KMS-11 (cell line): ENCODE measurements around the gene MS4A10.

Experiments
- H2AFZ ChIP-seq: fragments of 200-600 bp; sonication (generic); 2 replicates; pipeline ENCODE4 v1.6.1; 2016; ENCODE audit warnings: antibody characterized with exemption, mixed run types, low read depth
- H3K27ac ChIP-seq: fragments of 200-600 bp; sonication (generic); 2 replicates; pipeline ENCODE4 v1.6.1; 2016; ENCODE audit warnings: mild to moderate bottlenecking, mixed run types
- H3K27me3 ChIP-seq: fragments of 200-600 bp; sonication (generic); 2 replicates; pipeline ENCODE4 v1.6.1; 2017; ENCODE audit warnings: mild to moderate bottlenecking, low read depth, mixed run types, moderate library complexity; ENCODE audit not compliant: insufficient read depth
- H3K36me3 ChIP-seq: fragments of 200-600 bp; sonication (generic); 2 replicates; pipeline ENCODE4 v1.6.1; 2017; ENCODE audit warnings: mild to moderate bottlenecking, mixed run types; ENCODE audit not compliant: insufficient read depth
- H3K4me1 ChIP-seq: fragments of 200-600 bp; sonication (generic); 2 replicates; pipeline ENCODE4 v1.6.1; 2016; ENCODE audit warnings: mild to moderate bottlenecking, low read depth, mixed run types; ENCODE audit not compliant: poor library complexity, severe bottlenecking
- H3K4me2 ChIP-seq: fragments of 200-600 bp; sonication (generic); 2 replicates; pipeline ENCODE4 v1.7.0; 2016; ENCODE audit warnings: mild to moderate bottlenecking, mixed run types
- H3K4me3 ChIP-seq: fragments of 200-600 bp; sonication (generic); IDR thresholded peaks from 2 replicates; pipeline ENCODE4 v1.6.1; 2017; ENCODE audit warnings: low read depth, low read length, mixed read lengths; ENCODE audit not compliant: insufficient read depth
- H3K79me2 ChIP-seq: fragments of 200-600 bp; sonication (generic); 2 replicates; pipeline ENCODE4 v1.6.1; 2016; ENCODE audit warnings: low read depth, mixed run types; ENCODE audit not compliant: insufficient read depth
- H3K9ac ChIP-seq: fragments of 200-600 bp; sonication (generic); 2 replicates; pipeline ENCODE4 v1.6.1; 2016; ENCODE audit warnings: mild to moderate bottlenecking, mixed run types
- H4K20me1 ChIP-seq: fragments of 200-600 bp; sonication (generic); 2 replicates; pipeline ENCODE4 v1.6.1; 2016; ENCODE audit warnings: mild to moderate bottlenecking, mixed run types; ENCODE audit not compliant: insufficient read depth
- CTCF ChIP-seq: fragments of 200-600 bp; sonication (generic); conservative IDR thresholded peaks from 2 replicates; pipeline ENCODE4 v1.6.1; 2017; ENCODE audit warnings: low read depth, mild to moderate bottlenecking, antibody characterized with exemption, low read length, moderate library complexity, mixed read lengths

Gene MS4A10

GRCh38 chr11:60744114-60744513 is 41.0 kb upstream of the MS4A10 start:
- no peaks in the 10 kb centered on the region for H3K79me2 ChIP-seq
- TF ChIP-seq CTCF: no peak
- no peak overlapping the region for H3K4me3 ChIP-seq
- H3K27me3 ChIP-seq: no peaks in the 10 kb centered on the region
- peaks cover 11% of the 10 kb centered on the region for H3K4me1 ChIP-seq
- no peaks in the 10 kb centered on the region for H4K20me1 ChIP-seq
- no peak overlapping the region for H2AFZ ChIP-seq
- H3K36me3 ChIP-seq: no peaks in the 10 kb centered on the region
- no peak overlapping the region for H3K27ac ChIP-seq
- no peak overlapping the region for H3K9ac ChIP-seq
- H3K4me2 ChIP-seq: no peak overlapping the region

- Histone ChIP-seq H3K36me3 (no peaks in the 10 kb centered on the region), H3K4me1 (peaks cover 11% of the 10 kb centered on the region), H3K79me2 (no peaks in the 10 kb centered on the region), H3K9ac (no peak overlapping the region), H3K27me3 (no peaks in the 10 kb centered on the region), H3K27ac (no peak overlapping the region), H3K4me3 (no peak overlapping the region), H2AFZ (no peak overlapping the region), H3K4me2 (no peak overlapping the region), H4K20me1 (no peaks in the 10 kb centered on the region)
- TF ChIP-seq CTCF: no peak
Observed at GRCh38 chr11:60747359-60747873, 37.7 kb upstream of the MS4A10 start.

GRCh38 chr11:60748225-60748624 is 36.9 kb upstream of the MS4A10 start:
- no peak for TF ChIP-seq CTCF

GRCh38 chr11:60748821-60749220 is 36.3 kb upstream of the MS4A10 start:
- H3K4me1 ChIP-seq: peaks cover 11% of the 10 kb centered on the region
- no peaks in the 10 kb centered on the region for H3K27me3 ChIP-seq
- no peak overlapping the region for H3K9ac ChIP-seq
- no peak overlapping the region for H3K27ac ChIP-seq
- H3K79me2 ChIP-seq: no peaks in the 10 kb centered on the region
- no peak overlapping the region for H3K4me3 ChIP-seq
- H2AFZ ChIP-seq: no peak overlapping the region
- H3K4me2 ChIP-seq: no peak overlapping the region
- H3K36me3 ChIP-seq: no peaks in the 10 kb centered on the region
- TF ChIP-seq CTCF: no peak
- no peaks in the 10 kb centered on the region for H4K20me1 ChIP-seq

More at GRCh38 chr11:60748225-60748624, 36.9 kb upstream of the MS4A10 start:
- no peak overlapping the region for H3K4me3 ChIP-seq
- H3K27ac ChIP-seq: no peak overlapping the region
- no peaks in the 10 kb centered on the region for H3K27me3 ChIP-seq
- no peak overlapping the region for H3K9ac ChIP-seq
- peaks cover 11% of the 10 kb centered on the region for H3K4me1 ChIP-seq
- H3K36me3 ChIP-seq: no peaks in the 10 kb centered on the region
- H3K79me2 ChIP-seq: no peaks in the 10 kb centered on the region
- no peak overlapping the region for H2AFZ ChIP-seq
- H3K4me2 ChIP-seq: no peak overlapping the region
- no peaks in the 10 kb centered on the region for H4K20me1 ChIP-seq
